HCT116 (cell line): ENCODE data around the gene EXOSC6.
"Not testable (repeated sequence)": the region's sequence is repeated elsewhere in the genome, so short reads cannot be mapped to it uniquely, and the experiment has no call there.

Experiments
- EZH2 ChIP-seq: fragments of 200-600 bp; sonication (generic); IDR thresholded peaks from 2 replicates; pipeline ENCODE4 v1.6.1; 2017; ENCODE audit warnings: antibody characterized with exemption, mixed run types
- EZH2phosphoT487 ChIP-seq: fragments of 200-600 bp; IDR thresholded peaks from 2 replicates; pipeline ENCODE4 v1.6.1; 2018; ENCODE audit warnings: antibody characterized with exemption, borderline replicate concordance
- FOSL1 ChIP-seq: IDR thresholded peaks from 2 replicates; pipeline ENCODE4 v1.6.1; 2012; ENCODE audit warnings: low read depth
- JUND ChIP-seq: IDR thresholded peaks from 2 replicates; pipeline ENCODE4 v1.6.1; 2012
- POLR2AphosphoS5 ChIP-seq: IDR thresholded peaks from 2 replicates; pipeline ENCODE4 v1.6.1; 2011; ENCODE audit warnings: mild to moderate bottlenecking, low read depth, low read length, moderate library complexity
- RAD21 ChIP-seq: IDR thresholded peaks from 2 replicates; pipeline ENCODE4 v1.6.1; 2012; ENCODE audit warnings: low read depth, mild to moderate bottlenecking
- SIN3A ChIP-seq: IDR thresholded peaks from 2 replicates; pipeline ENCODE4 v1.6.1; 2012; ENCODE audit warnings: low read depth
- YY1 ChIP-seq: IDR thresholded peaks from 2 replicates; pipeline ENCODE4 v1.6.1; 2011; ENCODE audit warnings: low read length, low read depth, moderate library complexity, mild to moderate bottlenecking; ENCODE audit not compliant: insufficient replicate concordance; ENCODE audit errors: extremely low read depth
- ZFX ChIP-seq: fragments of 450-650 bp; IDR thresholded peaks from 2 replicates; pipeline ENCODE4 v1.6.1; 2017
- ZNF274 ChIP-seq: fragments of 200-500 bp; sonication (Bioruptor generic); IDR thresholded peaks from 2 replicates; pipeline ENCODE4 v1.6.1; 2014; ENCODE audit warnings: mild to moderate bottlenecking, low read depth, low read length, inconsistent platforms
- TF ChIP-seq, protein P1 (sequence below): IDR thresholded peaks from 2 replicates; pipeline ENCODE4 v1.6.1; 2011; ENCODE audit warnings: mild to moderate bottlenecking, low read length, moderate library complexity; ENCODE audit not compliant: insufficient replicate concordance; ENCODE audit errors: extremely low read depth
- TF ChIP-seq, protein P2 (sequence below), 3 experiments: fragments of 200-600 bp in 1 of 3; sonication (generic) in 1 of 3; IDR thresholded peaks in 2 of 3; conservative IDR thresholded peaks in 1 of 3; 2 replicates each; pipeline ENCODE4 v1.5.1; 2012 to 2017; ENCODE audit warnings: low read depth in 2 of 3, low read length in 2 of 3, antibody characterized with exemption in 1 of 3, borderline replicate concordance in 1 of 3, control low read depth in 1 of 3, mild to moderate bottlenecking in 1 of 3, mixed read lengths in 1 of 3, mixed run types in 1 of 3, moderate library complexity in 1 of 3; ENCODE audit not compliant: insufficient read depth in 1 of 3
- TF ChIP-seq, protein P3 (sequence below): IDR thresholded peaks from 2 replicates; pipeline ENCODE4 v1.6.1; 2012; ENCODE audit warnings: low read depth
- TF ChIP-seq, protein P4 (sequence below): IDR thresholded peaks from 2 replicates; pipeline ENCODE4 v1.6.1; 2012

DNA sequence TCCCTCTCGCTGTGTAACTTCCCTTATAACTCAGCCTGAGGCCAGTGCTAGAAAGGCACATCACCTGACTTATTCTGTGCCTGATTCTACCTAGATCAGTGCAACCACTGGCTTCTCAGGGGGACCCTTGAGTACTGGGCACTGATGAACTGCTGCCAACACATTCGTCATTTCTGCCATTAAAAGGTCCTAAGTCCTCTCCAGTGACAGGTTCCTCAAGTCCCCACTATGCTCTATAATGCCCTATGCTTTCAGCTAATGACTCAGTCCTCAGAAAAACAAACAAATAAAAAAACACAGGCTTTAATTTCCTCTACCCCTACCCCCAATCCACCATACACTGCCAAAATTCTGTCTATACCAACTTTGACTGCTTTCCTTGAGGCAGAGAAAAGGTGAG lies 28.5 kb downstream of the EXOSC6 start:
- TF ChIP-seq, protein P1, sequence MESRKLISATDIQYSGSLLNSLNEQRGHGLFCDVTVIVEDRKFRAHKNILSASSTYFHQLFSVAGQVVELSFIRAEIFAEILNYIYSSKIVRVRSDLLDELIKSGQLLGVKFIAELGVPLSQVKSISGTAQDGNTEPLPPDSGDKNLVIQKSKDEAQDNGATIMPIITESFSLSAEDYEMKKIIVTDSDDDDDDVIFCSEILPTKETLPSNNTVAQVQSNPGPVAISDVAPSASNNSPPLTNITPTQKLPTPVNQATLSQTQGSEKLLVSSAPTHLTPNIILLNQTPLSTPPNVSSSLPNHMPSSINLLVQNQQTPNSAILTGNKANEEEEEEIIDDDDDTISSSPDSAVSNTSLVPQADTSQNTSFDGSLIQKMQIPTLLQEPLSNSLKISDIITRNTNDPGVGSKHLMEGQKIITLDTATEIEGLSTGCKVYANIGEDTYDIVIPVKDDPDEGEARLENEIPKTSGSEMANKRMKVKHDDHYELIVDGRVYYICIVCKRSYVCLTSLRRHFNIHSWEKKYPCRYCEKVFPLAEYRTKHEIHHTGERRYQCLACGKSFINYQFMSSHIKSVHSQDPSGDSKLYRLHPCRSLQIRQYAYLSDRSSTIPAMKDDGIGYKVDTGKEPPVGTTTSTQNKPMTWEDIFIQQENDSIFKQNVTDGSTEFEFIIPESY = not testable (repeated sequence)
- not testable (repeated sequence) for TF ChIP-seq JUND, POLR2AphosphoS5, EZH2, RAD21, EZH2phosphoT487, ZFX, SIN3A, YY1, ZNF274, FOSL1
- TF ChIP-seq, protein P2, sequence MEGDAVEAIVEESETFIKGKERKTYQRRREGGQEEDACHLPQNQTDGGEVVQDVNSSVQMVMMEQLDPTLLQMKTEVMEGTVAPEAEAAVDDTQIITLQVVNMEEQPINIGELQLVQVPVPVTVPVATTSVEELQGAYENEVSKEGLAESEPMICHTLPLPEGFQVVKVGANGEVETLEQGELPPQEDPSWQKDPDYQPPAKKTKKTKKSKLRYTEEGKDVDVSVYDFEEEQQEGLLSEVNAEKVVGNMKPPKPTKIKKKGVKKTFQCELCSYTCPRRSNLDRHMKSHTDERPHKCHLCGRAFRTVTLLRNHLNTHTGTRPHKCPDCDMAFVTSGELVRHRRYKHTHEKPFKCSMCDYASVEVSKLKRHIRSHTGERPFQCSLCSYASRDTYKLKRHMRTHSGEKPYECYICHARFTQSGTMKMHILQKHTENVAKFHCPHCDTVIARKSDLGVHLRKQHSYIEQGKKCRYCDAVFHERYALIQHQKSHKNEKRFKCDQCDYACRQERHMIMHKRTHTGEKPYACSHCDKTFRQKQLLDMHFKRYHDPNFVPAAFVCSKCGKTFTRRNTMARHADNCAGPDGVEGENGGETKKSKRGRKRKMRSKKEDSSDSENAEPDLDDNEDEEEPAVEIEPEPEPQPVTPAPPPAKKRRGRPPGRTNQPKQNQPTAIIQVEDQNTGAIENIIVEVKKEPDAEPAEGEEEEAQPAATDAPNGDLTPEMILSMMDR (IDR thresholded peaks at IDR 0.05 in 2 of 3, conservative IDR thresholded peaks at IDR 0.05 in 1 of 3; ENCODE audit: borderline replicate concordance in 1 of 3, insufficient read depth in 1 of 3, low read depth in 2 of 3, low read length in 2 of 3) = not testable (repeated sequence)
- TF ChIP-seq, protein P3, sequence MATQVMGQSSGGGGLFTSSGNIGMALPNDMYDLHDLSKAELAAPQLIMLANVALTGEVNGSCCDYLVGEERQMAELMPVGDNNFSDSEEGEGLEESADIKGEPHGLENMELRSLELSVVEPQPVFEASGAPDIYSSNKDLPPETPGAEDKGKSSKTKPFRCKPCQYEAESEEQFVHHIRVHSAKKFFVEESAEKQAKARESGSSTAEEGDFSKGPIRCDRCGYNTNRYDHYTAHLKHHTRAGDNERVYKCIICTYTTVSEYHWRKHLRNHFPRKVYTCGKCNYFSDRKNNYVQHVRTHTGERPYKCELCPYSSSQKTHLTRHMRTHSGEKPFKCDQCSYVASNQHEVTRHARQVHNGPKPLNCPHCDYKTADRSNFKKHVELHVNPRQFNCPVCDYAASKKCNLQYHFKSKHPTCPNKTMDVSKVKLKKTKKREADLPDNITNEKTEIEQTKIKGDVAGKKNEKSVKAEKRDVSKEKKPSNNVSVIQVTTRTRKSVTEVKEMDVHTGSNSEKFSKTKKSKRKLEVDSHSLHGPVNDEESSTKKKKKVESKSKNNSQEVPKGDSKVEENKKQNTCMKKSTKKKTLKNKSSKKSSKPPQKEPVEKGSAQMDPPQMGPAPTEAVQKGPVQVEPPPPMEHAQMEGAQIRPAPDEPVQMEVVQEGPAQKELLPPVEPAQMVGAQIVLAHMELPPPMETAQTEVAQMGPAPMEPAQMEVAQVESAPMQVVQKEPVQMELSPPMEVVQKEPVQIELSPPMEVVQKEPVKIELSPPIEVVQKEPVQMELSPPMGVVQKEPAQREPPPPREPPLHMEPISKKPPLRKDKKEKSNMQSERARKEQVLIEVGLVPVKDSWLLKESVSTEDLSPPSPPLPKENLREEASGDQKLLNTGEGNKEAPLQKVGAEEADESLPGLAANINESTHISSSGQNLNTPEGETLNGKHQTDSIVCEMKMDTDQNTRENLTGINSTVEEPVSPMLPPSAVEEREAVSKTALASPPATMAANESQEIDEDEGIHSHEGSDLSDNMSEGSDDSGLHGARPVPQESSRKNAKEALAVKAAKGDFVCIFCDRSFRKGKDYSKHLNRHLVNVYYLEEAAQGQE = not testable (repeated sequence)
- TF ChIP-seq, protein P4, sequence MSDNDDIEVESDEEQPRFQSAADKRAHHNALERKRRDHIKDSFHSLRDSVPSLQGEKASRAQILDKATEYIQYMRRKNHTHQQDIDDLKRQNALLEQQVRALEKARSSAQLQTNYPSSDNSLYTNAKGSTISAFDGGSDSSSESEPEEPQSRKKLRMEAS = not testable (repeated sequence)
